IMR-90 (cell line): ENCODE measurements around the gene COL4A1.

ENCODE experiments used
- FOS ChIP-seq: fragments of 150-350 bp; IDR thresholded peaks from 2 replicates; pipeline ENCODE4 v1.6.1; 2016; ENCODE audit warnings: low read depth, low read length
- TF ChIP-seq, protein P1 (sequence below): conservative IDR thresholded peaks from 2 replicates; pipeline ENCODE4 v1.5.1; 2012; ENCODE audit warnings: mild to moderate bottlenecking, low read depth, low read length, improper control_type of control experiment

DNA sequence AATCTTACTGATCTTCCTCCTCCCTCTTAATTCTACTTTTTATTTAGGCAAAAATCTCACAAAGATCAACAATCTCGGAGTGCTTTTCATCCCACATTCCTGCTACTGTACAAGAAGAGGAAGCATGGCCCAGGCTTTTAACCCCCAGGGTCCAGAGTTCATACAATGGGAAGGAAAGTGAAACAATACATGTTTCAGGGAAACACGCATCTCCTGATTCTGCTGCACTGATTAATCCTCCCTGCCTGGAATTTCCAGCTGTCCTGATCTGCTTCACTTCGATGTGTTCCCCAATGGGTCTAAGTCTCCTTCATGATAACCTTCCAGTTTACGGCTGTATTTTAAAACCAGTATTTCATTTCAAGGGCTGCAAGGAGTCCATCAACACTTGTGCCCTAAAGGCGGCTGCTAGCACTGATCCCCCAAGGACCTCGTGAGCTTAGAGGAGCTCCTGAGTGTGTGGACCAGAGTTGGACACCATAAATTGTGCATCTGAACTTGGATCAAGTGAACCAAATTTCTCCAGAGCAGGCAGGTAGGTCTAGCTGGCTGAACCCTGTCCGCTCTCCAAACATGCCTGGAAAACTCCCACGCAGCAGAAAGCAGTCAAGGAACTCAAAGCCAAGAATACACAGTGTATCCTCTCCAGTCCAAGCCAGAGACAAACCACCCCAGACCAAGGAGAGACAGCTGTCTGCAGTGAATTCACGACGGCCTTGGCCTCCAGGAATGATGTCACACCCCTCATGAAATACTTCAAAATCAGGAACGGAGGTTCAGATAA is 44.3 kb downstream of the COL4A1 start:
- TF ChIP-seq, protein P1, sequence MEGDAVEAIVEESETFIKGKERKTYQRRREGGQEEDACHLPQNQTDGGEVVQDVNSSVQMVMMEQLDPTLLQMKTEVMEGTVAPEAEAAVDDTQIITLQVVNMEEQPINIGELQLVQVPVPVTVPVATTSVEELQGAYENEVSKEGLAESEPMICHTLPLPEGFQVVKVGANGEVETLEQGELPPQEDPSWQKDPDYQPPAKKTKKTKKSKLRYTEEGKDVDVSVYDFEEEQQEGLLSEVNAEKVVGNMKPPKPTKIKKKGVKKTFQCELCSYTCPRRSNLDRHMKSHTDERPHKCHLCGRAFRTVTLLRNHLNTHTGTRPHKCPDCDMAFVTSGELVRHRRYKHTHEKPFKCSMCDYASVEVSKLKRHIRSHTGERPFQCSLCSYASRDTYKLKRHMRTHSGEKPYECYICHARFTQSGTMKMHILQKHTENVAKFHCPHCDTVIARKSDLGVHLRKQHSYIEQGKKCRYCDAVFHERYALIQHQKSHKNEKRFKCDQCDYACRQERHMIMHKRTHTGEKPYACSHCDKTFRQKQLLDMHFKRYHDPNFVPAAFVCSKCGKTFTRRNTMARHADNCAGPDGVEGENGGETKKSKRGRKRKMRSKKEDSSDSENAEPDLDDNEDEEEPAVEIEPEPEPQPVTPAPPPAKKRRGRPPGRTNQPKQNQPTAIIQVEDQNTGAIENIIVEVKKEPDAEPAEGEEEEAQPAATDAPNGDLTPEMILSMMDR: no peak
- TF ChIP-seq FOS: no peak
